Activated CD4-positive, alpha-beta T cell treated with anti-CD3 and anti-CD28 coated beads, Interleukin-2, amount 50 U/mL, for 1 hour (primary cell): ENCODE measurements around the gene JAM3.

Experiments
- DNase-seq: peaks from one replicate; pipeline ENCODE4 v3.0.0-alpha.2; 2020

JAM3 gene

DNA sequence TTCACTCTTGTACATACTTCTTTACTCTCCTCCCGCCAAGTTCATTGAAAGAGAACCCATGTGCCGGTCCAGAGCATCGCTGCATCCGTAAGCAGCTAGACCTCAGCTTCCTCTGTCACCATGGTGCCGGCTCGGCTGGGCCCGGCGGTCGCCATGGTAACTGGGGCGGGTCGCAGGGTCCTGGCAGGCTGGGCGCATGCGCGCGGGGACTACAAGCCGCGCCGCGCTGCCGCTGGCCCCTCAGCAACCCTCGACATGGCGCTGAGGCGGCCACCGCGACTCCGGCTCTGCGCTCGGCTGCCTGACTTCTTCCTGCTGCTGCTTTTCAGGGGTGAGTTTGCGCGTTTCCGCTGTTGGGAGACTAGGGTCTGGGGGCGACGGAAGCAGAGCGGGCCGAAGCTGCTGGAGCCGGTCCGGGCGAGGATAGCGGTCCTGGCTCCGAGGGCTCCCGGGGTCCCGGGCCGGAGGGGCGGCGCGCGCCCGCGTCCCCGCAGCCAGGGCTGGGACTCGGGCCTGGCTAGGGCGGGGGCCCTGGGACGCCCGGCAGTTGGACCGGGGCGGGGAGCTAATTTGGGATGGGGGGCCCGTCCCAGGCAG is at the start of gene JAM3:
JAM3 (plus strand) TSS at position 244 of the 597 bp plus-strand sequence; CDS start at position 256, 12 bp downstream.
- peak; percentile 97 for DNase-seq

GRCh38 chr11:134019500-134019899 is 49.4 kb upstream of the JAM3 start:
- no peak for DNase-seq

- no peak for DNase-seq
Observed at GRCh38 chr11:134020598-134020997, 48.3 kb upstream of the JAM3 start.

- no peak for DNase-seq
Observed at GRCh38 chr11:134021326-134021725, 47.5 kb upstream of the JAM3 start.

GRCh38 chr11:134022748-134023147 is 46.1 kb upstream of the JAM3 start:
- no peak for DNase-seq

- DNase-seq: no peak
Observed at GRCh38 chr11:134024420-134025081, 44.3 kb upstream of the JAM3 start.

GRCh38 chr11:134025082-134025429 is 43.8 kb upstream of the JAM3 start:
- no peak for DNase-seq

DNA sequence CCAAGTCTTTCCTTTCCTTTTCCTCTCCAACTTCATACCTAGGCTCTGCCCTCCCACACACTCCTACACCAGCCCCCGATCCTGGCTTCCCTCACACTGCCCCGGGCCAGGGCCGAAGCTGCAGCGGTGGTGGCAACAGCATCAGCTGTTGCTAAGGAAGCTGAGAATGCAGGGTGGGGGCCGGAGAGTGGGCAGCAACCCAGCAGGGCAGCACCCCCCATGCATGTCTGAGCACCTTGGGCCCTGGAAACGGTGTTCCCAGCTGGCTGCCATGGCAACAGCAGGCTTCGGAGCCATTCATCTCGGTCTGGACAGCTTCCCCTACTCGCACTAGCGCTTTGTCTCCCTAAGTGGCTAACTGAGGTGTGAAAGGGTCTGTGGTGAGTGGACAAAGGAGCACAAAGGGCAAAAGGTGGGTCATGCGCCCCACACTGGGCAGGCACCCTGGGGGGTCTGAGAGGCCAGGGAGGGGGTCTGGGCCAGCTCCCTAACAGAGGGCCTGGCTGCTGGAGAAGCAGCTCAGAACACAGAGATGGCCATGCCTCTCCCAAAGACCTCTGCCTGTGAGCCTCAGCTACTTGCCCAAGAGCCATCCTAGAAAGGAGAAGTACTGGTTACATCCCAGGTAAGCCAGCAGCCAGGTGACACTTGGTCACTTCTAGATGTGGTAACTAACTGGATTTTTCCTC is 42.1 kb upstream of the JAM3 start:
- DNase-seq: no peak

DNA sequence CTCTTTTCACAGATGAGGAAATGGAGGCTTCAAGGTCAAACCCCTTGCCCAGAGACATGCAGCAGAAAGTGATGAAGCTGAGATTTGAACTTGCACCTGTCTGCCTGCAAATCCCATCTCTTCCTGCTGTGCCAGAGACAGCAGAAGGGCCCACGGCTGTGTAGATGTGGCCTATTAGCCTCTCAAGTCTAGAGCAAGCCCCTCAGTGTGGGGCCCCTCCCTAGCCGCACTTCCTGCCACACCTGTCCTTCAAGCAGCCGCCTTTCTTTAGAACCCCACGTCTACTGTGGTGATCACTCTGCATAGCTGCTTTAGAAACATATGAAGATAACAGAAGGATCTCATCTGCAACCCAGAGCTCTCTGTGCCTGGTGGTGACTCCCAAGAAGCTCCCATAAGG is 41.2 kb upstream of the JAM3 start:
- no peak for DNase-seq

GRCh38 chr11:134028368-134028920 is 40.4 kb upstream of the JAM3 start:
- no peak for DNase-seq

DNA sequence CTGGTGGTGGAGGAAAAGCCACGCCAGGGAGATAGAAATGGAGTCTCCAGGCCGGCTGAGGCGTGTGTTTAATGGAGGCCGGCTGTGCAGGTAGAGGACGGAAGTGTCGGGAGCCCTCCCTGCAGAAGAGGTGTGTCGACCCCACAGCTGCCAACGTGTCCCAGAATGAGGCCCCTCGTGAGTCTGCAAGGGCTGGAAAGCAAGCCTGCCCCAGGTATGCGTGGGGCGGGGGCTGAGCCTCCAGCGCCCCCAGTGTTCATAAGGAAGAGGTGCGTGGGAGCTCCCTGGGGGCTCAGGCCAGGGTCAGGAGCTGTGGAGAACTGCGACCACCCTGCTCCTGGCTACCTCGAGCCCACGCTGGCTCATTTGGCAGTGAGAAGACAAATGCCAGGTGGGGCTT is 38.0 kb upstream of the JAM3 start:
- no peak for DNase-seq

GRCh38 chr11:134032043-134032442 is 36.8 kb upstream of the JAM3 start:
- DNase-seq: no peak

DNA sequence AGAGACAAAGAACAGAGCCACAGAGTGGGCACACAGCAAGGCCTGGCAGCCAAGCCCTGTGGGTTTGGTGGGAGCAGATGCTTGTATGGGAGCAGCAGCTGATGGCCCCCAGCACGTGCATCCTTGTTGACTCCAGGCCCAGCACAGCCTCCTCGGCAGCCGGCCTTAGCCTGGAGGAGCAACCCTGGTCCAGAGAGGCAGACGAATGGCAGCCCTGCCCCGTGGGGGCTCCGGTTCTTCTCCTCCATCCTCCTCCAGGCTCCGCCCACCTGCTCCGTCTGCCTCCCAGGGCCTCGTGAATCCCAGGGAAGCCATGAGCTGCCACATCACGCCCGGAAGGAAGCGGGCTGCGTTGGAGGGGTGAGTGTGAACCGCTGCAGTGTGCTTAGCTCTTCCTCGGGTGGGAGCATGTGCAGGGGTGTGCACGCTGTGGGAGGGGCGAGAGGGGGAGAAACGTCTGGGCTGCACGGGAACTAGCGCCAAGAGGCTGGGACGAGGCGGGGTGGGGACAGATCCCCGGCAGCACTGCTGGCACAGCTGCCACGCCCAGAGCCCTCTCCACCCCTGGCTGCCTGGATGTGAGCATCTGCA is 36.3 kb upstream of the JAM3 start:
- no peak for DNase-seq

- no peak for DNase-seq
Observed at GRCh38 chr11:134033276-134033675, 35.6 kb upstream of the JAM3 start.

- DNase-seq: peak; percentile 63
Observed at GRCh38 chr11:134033696-134034491, 35.0 kb upstream of the JAM3 start.

- DNase-seq: no peak
Observed at GRCh38 chr11:134034496-134035381, 34.1 kb upstream of the JAM3 start.

- DNase-seq: no peak
Observed at GRCh38 chr11:134036492-134037045, 32.3 kb upstream of the JAM3 start.

- peak; percentile 42 for DNase-seq
Observed at GRCh38 chr11:134037046-134037908, 31.6 kb upstream of the JAM3 start.

GRCh38 chr11:134038897-134039470 is 29.9 kb upstream of the JAM3 start:
- DNase-seq: no peak
